Neural cell (in vitro differentiated cells): ENCODE results near the gene VWA7. TPM values are rescaled to one million over a fixed set of nuclear protein-coding genes. Genes with fewer than 3 reads are reported as not detected.

ENCODE experiments used
- H2AFZ ChIP-seq: fragments of 200-600, 300-800 bp; sonication (generic), shearing (Covaris generic); 2 replicates; pipeline ENCODE4 v1.6.0; 2014; ENCODE audit warnings: low read depth, mild to moderate bottlenecking, antibody characterized with exemption, low read length, moderate library complexity
- H3F3A ChIP-seq: fragments of 200-600 bp; shearing (Covaris generic); 2 replicates; pipeline ENCODE4 v1.6.1; 2016; ENCODE audit warnings: mild to moderate bottlenecking, moderate library complexity, mixed read lengths, antibody characterized with exemption, low read length; ENCODE audit not compliant: insufficient read depth, poor library complexity, severe bottlenecking
- H3K27ac ChIP-seq: fragments of 200-600, 300-800 bp; sonication (generic), shearing (Covaris generic); 2 replicates; pipeline ENCODE4 v1.5.1; 2014; ENCODE audit warnings: mild to moderate bottlenecking, low read length, moderate library complexity
- H3K27me3 ChIP-seq: fragments of 300-800, 200-600 bp; sonication (generic), shearing (Covaris generic); 2 replicates; pipeline ENCODE4 v1.6.0; 2014; ENCODE audit warnings: mild to moderate bottlenecking, low read depth, low read length, moderate library complexity; ENCODE audit not compliant: insufficient read depth
- H3K36me3 ChIP-seq: fragments of 300-800, 200-600 bp; sonication (generic), shearing (Covaris generic); 2 replicates; pipeline ENCODE4 v1.5.1; 2014; ENCODE audit warnings: mild to moderate bottlenecking, antibody characterized with exemption, low read length, moderate library complexity; ENCODE audit not compliant: insufficient read depth
- H3K4me2 ChIP-seq: fragments of 300-800, 200-600 bp; sonication (generic), shearing (Covaris generic); 2 replicates; pipeline ENCODE4 v1.6.0; 2014; ENCODE audit warnings: mild to moderate bottlenecking, low read length
- H3K4me3 ChIP-seq: fragments of 300-800, 200-600 bp; sonication (generic), shearing (Covaris generic); 2 replicates; pipeline ENCODE4 v1.5.1; 2014; ENCODE audit warnings: mild to moderate bottlenecking, low read length, moderate library complexity
- H3K79me2 ChIP-seq: fragments of 200-600 bp; shearing (Covaris generic); replicated peaks from 2 replicates; pipeline ENCODE4 v1.6.0; 2014; ENCODE audit warnings: mild to moderate bottlenecking, low read length, moderate library complexity; ENCODE audit not compliant: insufficient read depth
- H3K9ac ChIP-seq: fragments of 300-800, 200-600 bp; sonication (generic), shearing (Covaris generic); 2 replicates; pipeline ENCODE4 v1.6.1; 2016; ENCODE audit warnings: mild to moderate bottlenecking, low read length, mixed read lengths
- H3K9me2 ChIP-seq: fragments of 200-600 bp; shearing (Covaris generic); 2 replicates; pipeline ENCODE4 v1.6.1; 2016; ENCODE audit warnings: mild to moderate bottlenecking, low read length, mixed read lengths; ENCODE audit not compliant: insufficient read depth
- H3K9me3 ChIP-seq: fragments of 200-600, 300-800 bp; sonication (generic), shearing (Covaris generic); 2 replicates; pipeline ENCODE4 v1.6.1; 2016; ENCODE audit warnings: mild to moderate bottlenecking, mixed run types, low read length, moderate library complexity, mixed read lengths
- H4K20me1 ChIP-seq: fragments of 200-600 bp; shearing (Covaris generic); 2 replicates; pipeline ENCODE4 v1.6.1; 2016; ENCODE audit warnings: mild to moderate bottlenecking, mixed run types; ENCODE audit not compliant: insufficient read depth
- CTCF ChIP-seq: fragments of 450-650 bp; IDR thresholded peaks from 2 replicates; pipeline ENCODE4 v1.5.1; 2014; ENCODE audit warnings: antibody characterized with exemption, mild to moderate bottlenecking, moderate library complexity; ENCODE audit not compliant: poor library complexity, severe bottlenecking
- EP300 ChIP-seq: fragments of 450-650 bp; conservative IDR thresholded peaks from 2 replicates; pipeline ENCODE4 v1.6.1; 2014; ENCODE audit warnings: antibody characterized with exemption, mild to moderate bottlenecking, moderate library complexity; ENCODE audit not compliant: poor library complexity, severe bottlenecking
- EZH2 ChIP-seq: fragments of 200-600, 300-800 bp; shearing (Covaris generic), sonication (generic); IDR thresholded peaks from 2 replicates; pipeline ENCODE4 v1.6.1; 2014; ENCODE audit warnings: antibody characterized with exemption, low read length, borderline replicate concordance, mild to moderate bottlenecking; ENCODE audit not compliant: insufficient read depth, poor library complexity, severe bottlenecking
- MXI1 ChIP-seq: fragments of 450-650 bp; conservative IDR thresholded peaks from 2 replicates; pipeline ENCODE4 v1.6.1; 2014; ENCODE audit warnings: antibody characterized with exemption, mild to moderate bottlenecking; ENCODE audit not compliant: poor library complexity, severe bottlenecking
- POLR2AphosphoS5 ChIP-seq: IDR thresholded peaks from 2 replicates; pipeline ENCODE4 v1.6.1; 2012
- RAD21 ChIP-seq: fragments of 450-650 bp; conservative IDR thresholded peaks from 2 replicates; pipeline ENCODE4 v1.6.1; 2014; ENCODE audit warnings: antibody characterized with exemption, mild to moderate bottlenecking, moderate library complexity
- REST ChIP-seq: IDR thresholded peaks from 2 replicates; pipeline ENCODE4 v1.6.1; 2012; ENCODE audit warnings: borderline replicate concordance
- SMC3 ChIP-seq: fragments of 450-650 bp; conservative IDR thresholded peaks from 2 replicates; pipeline ENCODE4 v1.6.1; 2014; ENCODE audit warnings: antibody characterized with exemption, mild to moderate bottlenecking, moderate library complexity; ENCODE audit not compliant: poor library complexity
- TAF1 ChIP-seq: IDR thresholded peaks from 2 replicates; pipeline ENCODE4 v1.6.1; 2012; ENCODE audit warnings: low read depth
- polyA plus RNA-seq: library from polyadenylated mRNA; depleted of rRNA; stranded (reverse); fragments of >200 nt; gene quantifications from 2 replicates; pipeline ENCODE4 v1.2.3, GENCODE V29; 2014

Gene VWA7
- polyA plus RNA-seq, 1 donor from 2014 or later = 5.3 TPM

- no peaks in the 10 kb centered on the region for H3K27me3 ChIP-seq
- H3K9me2 ChIP-seq = no peaks in the 10 kb centered on the region
- no peaks in the 10 kb centered on the region for H4K20me1 ChIP-seq
- no peak overlapping the region for H2AFZ ChIP-seq
- H3K27ac ChIP-seq = no peak overlapping the region
- H3K4me2 ChIP-seq = no peak overlapping the region
- TF ChIP-seq RAD21 (no peak), EZH2 (no peak), TAF1 (no peak), MXI1 (no peak), EP300 (no peak), REST (no peak), POLR2AphosphoS5 (no peak), SMC3 (no peak), CTCF (no peak)
- H3K9ac ChIP-seq = no peak overlapping the region
- no peaks in the 10 kb centered on the region for H3K36me3 ChIP-seq
- no peaks in the 10 kb centered on the region for H3K79me2 ChIP-seq
- no peaks in the 10 kb centered on the region for H3F3A ChIP-seq
- H3K9me3 ChIP-seq = no peaks in the 10 kb centered on the region
- H3K4me3 ChIP-seq = no peak overlapping the region
Measured at GRCh38 chr6:31737315-31737990, 39.7 kb downstream of the VWA7 start.

GRCh38 chr6:31736768-31737314 lies 40.3 kb downstream of the VWA7 start:
- Histone ChIP-seq H3K4me3 (no peak overlapping the region), H3K4me2 (no peak overlapping the region), H3K9ac (no peak overlapping the region), H3F3A (no peaks in the 10 kb centered on the region), H3K79me2 (no peaks in the 10 kb centered on the region), H3K9me3 (no peaks in the 10 kb centered on the region), H4K20me1 (no peaks in the 10 kb centered on the region), H3K27me3 (no peaks in the 10 kb centered on the region), H3K9me2 (no peaks in the 10 kb centered on the region), H3K27ac (no peak overlapping the region), H2AFZ (no peak overlapping the region), H3K36me3 (no peaks in the 10 kb centered on the region)
- no peak for TF ChIP-seq POLR2AphosphoS5
